ENCODE results near the gene UBE2U. TPM values are rescaled to one million over a fixed set of nuclear protein-coding genes. Genes with fewer than 3 reads are reported as not detected.

The UBE2U gene, protein sequence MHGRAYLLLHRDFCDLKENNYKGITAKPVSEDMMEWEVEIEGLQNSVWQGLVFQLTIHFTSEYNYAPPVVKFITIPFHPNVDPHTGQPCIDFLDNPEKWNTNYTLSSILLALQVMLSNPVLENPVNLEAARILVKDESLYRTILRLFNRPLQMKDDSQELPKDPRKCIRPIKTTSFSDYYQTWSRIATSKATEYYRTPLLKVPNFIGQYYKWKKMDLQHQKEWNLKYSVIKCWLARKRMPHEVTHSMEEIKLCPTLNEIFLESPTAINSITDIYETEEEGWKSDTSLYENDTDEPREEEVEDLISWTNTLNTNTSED
- total RNA-seq: not detected

GRCh38 chr1:64203420-64203819, at the start of gene UBE2U:
Gene UBE2U (plus strand): TSS chr1:64203623. CDS start chr1:64204051, 428 bp downstream.
- no peak for DNase-seq

- no peak for DNase-seq
Measured at GRCh38 chr1:64155278-64155677, 48.1 kb upstream of the UBE2U start.

DNA sequence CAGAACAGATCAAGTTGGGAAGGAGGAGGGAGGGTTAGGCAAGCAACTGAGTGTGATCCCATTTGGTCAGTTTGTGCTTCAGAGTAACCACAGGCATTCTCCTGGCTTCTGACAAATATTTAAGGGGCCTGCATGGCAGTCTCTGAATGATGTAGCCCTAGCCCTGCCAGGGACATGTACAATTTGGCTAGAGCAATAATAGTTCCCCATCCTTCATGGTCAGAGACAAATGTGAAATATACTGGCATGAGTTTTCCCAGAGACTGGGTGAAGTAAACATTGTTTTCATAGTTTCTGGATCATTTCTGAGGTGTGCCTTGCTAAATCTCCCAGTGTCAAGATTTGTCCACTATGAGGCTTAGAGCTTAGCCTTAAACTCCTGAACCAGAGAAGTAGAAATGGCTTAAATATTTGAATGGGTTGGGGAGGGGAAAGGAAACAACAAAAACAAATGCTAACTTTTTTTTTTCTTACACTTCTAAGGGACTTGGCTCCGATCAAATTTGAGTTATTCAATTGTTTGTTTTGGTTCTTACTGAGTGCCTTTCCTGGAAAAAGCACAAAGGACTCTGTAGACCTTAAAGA, 42.0 kb upstream of the UBE2U start:
- no peak for DNase-seq

GRCh38 chr1:64162151-64162550, 41.3 kb upstream of the UBE2U start:
- DNase-seq: no peak

GRCh38 chr1:64162804-64163203, 40.6 kb upstream of the UBE2U start:
- DNase-seq: no peak

DNA sequence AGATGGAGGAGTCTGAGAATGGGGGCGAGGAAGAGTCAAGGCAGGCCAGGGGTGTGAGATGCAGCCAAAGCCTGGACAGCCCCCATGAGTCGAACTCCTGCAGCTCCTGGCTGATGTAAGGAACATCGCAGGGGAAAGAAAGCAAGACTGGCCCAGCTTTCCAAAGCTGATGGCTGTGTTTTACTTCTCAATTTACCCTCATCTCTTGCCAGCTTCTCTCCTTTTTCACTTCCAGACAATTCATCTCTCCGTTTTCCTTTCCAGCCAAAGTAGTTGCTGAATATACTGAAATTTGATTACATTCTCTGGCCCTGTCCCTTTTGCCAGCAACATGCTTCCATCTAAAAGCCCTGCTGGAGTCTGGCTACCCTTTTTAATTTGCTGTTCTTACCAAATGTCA, 40.0 kb upstream of the UBE2U start:
- DNase-seq: no peak

DNA sequence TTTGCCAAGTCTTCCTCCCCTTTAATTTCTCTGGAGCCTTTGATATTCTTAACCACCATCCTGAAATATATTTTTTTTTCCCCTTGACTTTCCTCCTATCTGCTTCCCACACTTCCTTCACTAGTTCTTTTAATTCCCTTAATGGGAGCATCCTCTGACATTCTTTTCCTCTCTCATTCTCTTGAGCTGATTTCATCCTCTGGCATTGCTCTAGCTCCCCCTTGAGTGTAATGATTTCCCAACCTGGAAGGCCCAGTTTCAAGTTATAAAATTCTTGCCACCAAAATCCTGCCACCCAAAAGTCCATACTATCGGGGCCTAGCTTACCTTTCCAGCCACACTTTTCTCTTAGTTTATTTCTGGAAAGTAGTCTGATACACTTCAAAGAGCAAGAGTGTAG, 39.5 kb upstream of the UBE2U start:
- no peak for DNase-seq

DNA sequence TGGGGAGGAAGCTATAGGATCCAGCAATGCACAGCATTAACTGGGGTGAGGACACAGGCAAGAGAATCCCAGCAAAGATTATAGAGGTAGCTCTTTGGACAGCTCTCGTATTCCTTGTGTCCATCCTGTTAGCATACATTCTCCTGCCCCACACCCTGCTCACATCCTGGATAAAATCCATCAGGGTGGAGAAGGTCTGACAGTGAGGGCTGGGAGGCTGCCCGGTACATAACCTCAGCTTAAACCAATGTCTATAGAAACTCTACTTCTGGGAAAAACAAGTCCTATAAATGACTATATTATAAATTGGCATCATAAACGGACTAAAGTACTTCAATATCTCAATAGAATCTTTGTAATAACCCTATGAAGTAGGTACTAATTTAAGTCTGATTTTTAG, 36.8 kb upstream of the UBE2U start:
- DNase-seq: no peak

DNA sequence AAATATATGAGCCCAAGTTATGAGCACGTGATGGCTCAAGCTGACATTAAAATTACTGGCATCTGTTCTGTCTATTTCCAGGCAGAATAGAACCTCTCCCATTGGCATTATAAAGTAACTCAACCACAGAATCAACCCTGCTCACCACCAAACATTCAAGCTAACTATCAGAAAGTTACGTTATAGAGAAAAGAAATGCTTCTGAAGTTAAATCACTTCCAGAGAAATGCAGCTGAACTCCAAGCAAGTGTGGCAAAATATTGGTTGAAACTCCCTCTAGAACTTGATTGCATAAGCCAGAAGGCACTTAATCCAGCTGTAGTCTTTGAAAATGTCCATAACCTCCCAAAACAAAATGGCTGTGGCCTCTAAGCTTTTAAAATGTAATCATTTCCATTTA, 36.2 kb upstream of the UBE2U start:
- DNase-seq: no peak

DNA sequence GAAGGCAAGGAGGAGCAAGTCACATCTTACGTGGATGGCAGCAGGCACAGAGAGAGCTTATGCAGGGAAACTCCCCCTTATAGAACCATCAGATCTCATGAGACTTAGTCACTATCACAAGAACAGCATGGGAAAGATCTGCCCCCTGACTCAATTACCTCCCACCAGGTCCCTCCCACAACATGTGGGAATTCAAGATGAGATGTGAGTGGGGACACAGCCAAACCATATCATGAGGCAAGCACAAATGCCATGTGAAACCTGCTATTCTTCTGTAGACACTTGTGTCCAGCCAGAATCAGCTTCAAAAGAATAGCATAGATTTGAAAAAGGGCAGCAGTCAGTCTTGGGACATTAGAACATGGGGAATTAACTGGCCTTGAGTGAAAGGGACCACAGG, 32.2 kb upstream of the UBE2U start:
- DNase-seq: no peak

- no peak for DNase-seq
Measured at GRCh38 chr1:64171797-64172281, 31.6 kb upstream of the UBE2U start.

- peak; percentile 81 for DNase-seq
Measured at GRCh38 chr1:64172458-64172983, 30.9 kb upstream of the UBE2U start.

DNA sequence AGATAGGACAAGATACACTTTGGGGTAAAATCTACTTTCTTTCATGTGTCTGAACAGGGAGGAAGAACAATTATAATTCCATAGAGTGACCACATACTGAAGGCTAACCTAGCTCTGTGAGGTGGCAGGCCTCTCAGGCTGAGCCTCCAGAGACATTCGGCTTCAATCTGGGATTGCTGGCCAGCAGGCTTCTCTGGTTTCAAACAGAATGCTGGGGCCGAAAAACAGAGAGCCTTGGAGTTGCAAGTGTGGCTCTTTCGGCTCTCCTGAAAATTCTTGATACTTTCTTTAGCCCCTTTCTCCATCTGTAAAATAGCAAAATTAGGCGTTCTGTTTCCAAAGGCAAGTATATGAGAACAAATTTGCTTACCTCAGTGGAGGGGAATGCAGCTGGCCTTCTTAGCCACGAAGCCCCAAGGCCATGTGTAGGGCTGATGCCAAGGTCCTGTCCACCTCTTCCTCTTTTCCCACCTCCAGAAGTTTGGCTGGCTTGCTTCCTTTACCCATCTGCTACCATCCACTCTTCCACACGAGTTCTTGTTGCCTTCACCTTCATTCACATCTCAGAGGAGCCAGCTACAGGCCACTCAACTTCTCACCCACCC, 30.0 kb upstream of the UBE2U start:
- no peak for DNase-seq

DNA sequence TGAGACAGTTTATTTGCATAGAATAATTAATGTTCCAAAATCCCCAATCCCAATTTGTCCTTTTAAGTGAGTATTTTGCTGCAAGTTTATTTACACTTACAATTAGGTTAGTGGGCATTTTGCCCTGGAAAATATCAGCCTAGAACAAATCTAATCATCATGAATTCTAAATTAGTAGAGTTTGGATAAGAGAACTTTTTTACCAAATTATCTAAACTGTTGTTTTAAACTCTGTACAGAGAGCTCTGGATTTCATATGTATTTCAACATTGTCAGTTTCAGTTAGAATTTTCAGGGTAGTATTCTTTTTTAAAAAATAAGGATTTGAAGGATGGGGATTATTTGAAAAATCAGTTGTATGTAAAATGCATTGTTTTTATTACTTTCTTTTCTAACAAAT, 27.8 kb upstream of the UBE2U start:
- DNase-seq: no peak

- no peak for DNase-seq
Measured at GRCh38 chr1:64176659-64177058, 26.8 kb upstream of the UBE2U start.

DNA sequence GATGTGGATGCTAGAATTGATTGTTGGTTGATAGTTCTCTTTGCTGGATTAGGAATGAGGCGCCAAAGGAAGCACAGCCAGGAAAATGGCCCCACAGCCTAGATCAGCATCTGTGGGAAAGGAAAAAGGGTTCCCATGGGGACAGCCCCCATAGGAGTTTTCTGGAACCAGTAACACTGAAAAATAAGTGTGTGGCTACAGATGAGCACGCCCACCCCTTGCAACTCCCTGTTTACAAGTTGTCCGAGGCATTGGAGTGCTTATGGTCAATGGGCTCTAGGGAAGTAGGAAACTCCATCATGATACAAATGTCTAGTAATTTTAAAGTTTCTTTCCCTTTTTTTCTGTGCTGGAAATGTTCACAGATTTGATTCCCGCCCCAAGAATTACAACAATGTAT, 23.8 kb upstream of the UBE2U start:
- no peak for DNase-seq

DNA sequence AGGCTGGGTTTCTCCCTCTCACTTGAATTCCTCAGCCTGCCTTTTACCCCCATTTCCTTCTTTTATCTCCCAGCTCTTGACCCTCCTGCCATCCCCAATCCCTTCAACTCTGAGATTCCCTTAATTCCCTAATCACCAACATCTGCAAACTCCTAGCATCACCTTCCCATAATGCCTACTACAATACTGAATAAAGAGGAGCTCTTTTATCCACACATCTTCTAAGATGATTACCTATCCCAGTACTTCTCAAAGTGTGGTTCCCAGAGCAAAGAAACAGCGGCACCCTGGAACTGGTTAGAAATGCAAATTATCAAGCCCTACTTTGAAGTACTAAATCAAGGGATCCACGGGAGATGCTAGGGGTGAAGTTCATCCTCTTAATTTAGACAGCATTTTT, 21.2 kb upstream of the UBE2U start:
- DNase-seq: no peak

DNA sequence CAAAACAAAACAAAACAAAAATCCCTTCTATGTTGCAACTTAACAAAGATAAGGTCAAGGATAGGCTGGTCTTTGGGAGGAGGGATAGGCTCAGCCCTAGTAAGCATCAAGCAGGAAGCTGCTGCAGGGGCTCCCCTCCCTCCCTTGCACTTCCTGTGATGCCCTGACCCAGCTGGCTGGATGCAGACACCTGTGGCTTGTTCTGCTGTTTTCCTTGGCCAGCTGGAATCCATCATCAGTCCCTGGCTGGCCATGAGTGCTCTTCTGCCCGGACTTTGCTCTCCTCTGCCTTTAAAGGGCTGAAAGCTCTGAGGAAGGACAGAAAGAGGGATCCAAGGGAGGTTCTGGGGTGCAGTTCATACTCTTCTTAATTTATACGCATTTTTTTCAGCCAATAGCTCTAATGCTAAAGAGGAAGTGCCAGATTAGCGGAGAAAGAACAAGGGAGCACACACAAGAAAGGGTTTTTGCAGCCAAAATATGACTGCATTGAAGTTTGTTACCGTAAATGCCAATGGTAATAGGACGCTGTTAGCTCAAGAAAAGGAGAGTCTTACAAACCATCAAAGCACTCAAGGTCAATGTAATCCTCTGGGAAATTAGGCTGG, 19.9 kb upstream of the UBE2U start:
- DNase-seq: peak; percentile 64

DNA sequence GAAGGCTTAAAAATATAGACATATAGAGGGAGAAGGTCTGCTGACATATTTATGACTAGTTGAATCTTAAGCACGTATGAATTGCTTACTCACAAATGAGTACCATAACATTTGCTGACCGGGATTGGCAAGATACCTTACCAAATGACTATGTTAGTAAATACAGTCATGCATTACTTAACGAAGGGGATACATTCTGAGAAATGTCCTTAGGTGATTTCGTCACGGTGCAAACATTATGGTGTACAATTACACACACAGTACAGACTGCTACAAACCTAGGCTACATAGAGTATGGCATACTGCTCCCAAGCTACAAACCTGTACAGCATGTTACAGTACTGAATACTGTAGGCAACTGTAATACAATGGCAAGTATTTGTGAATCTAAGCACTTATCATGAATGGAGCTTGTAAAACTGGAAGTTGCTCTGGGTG, 19.4 kb upstream of the UBE2U start:
- peak; percentile 53 for DNase-seq

- peak; percentile 43 for DNase-seq
Measured at GRCh38 chr1:64186138-64186897, 17.1 kb upstream of the UBE2U start.

- no peak for DNase-seq
Measured at GRCh38 chr1:64186898-64187280, 16.5 kb upstream of the UBE2U start.

DNA sequence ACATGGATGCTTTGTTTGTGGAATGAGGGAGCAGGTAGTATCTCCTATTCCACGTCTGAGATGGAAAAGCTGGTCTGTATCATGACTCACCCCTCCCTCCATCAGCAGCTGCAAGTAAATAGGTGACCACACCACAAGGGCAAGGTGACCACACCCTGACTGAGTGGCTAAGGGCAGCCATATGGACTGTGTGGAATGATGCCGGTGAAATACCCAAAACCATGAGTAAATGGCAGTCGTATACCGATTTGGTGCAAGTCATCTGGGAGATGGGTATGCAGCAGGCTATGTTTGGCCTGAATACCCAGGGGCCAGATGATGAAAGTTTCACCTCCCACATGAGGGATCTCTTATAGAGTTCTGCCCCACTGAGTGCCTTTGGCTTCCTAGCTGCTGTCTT, 15.8 kb upstream of the UBE2U start:
- no peak for DNase-seq
